Parathyroid adenoma (tissue), 2 donors: Measurements from ENCODE around the gene CFAP45.

ENCODE experiments used
- H2AFZ ChIP-seq: fragments of 300-600 bp; sonication (generic); one replicate; pipeline ENCODE4 v1.7.0; 2017; ENCODE audit warnings: antibody characterized with exemption, mild to moderate bottlenecking
- H3K27ac ChIP-seq: fragments of 300-600 bp; sonication (generic); one replicate; pipeline ENCODE4 v1.7.0; 2017
- H3K27me3 ChIP-seq: fragments of 300-600 bp; sonication (generic); one replicate; pipeline ENCODE4 v1.7.0; 2017; ENCODE audit warnings: low read length; ENCODE audit not compliant: control insufficient read depth, insufficient read depth
- H3K36me3 ChIP-seq: fragments of 300-600 bp; sonication (generic); one replicate; pipeline ENCODE4 v1.7.0; 2017; ENCODE audit warnings: low read length; ENCODE audit not compliant: control insufficient read depth, insufficient read depth
- H3K4me1 ChIP-seq: fragments of 300-600 bp; sonication (generic); one replicate; pipeline ENCODE4 v1.7.0; 2017; ENCODE audit warnings: control low read depth
- H3K4me2 ChIP-seq: fragments of 300-600 bp; sonication (generic); one replicate; pipeline ENCODE4 v1.7.0; 2017; ENCODE audit warnings: low read length
- H3K4me3 ChIP-seq: fragments of 300-600 bp; sonication (generic); one replicate; pipeline ENCODE4 v1.7.0; 2017; ENCODE audit warnings: low read depth, low read length
- H3K79me2 ChIP-seq: fragments of 300-600 bp; sonication (generic); one replicate; pipeline ENCODE4 v1.7.0; 2017; ENCODE audit warnings: control low read depth
- H3K9ac ChIP-seq: fragments of 300-600 bp; sonication (generic); one replicate; pipeline ENCODE4 v1.7.0; 2017; ENCODE audit warnings: mild to moderate bottlenecking
- H3K9me3 ChIP-seq: fragments of 300-600 bp; sonication (generic); one replicate; pipeline ENCODE4 v1.7.0; 2017; ENCODE audit warnings: low read length; ENCODE audit not compliant: control insufficient read depth
- CTCF ChIP-seq: fragments of 300-600 bp; sonication (generic); IDR thresholded peaks from one replicate; pipeline ENCODE4 v1.7.0; 2017; ENCODE audit warnings: antibody characterized with exemption, mild to moderate bottlenecking
- donor health status: primary hyperparathyroidism.

CFAP45 gene

GRCh38 chr1:159826441-159827101, 73.4 kb downstream of the CFAP45 start, which contains the start of gene SLAMF8:
SLAMF8 (plus strand) TSS chr1:159826873; CDS start chr1:159826899, 26 bp downstream.
- Histone ChIP-seq H3K9me3 (no peaks in the 10 kb centered on the region), H3K27ac (no peak within 1 kb of the TSS), H3K79me2 (no peaks in the 10 kb centered on the region), H3K4me3 (no peak within 1 kb of the TSS), H2AFZ (no peak within 1 kb of the TSS), H3K9ac (no peak within 1 kb of the TSS), H3K36me3 (no peaks in the 10 kb centered on the region), H3K27me3 (no peaks in the 10 kb centered on the region), H3K4me1 (peaks cover 15% of the 10 kb centered on the region), H3K4me2 (no peak within 1 kb of the TSS)
- no peak for TF ChIP-seq CTCF

GRCh38 chr1:159825564-159825963, 74.4 kb downstream of the CFAP45 start:
- TF ChIP-seq CTCF = no peak
- Histone ChIP-seq H3K79me2 (no peaks in the 10 kb centered on the region), H3K27me3 (no peaks in the 10 kb centered on the region), H2AFZ (no peak overlapping the region), H3K27ac (no peak overlapping the region), H3K9me3 (no peaks in the 10 kb centered on the region), H3K4me1 (peaks cover 15% of the 10 kb centered on the region), H3K9ac (no peak overlapping the region), H3K36me3 (no peaks in the 10 kb centered on the region), H3K4me3 (no peak overlapping the region), H3K4me2 (no peak overlapping the region)

DNA sequence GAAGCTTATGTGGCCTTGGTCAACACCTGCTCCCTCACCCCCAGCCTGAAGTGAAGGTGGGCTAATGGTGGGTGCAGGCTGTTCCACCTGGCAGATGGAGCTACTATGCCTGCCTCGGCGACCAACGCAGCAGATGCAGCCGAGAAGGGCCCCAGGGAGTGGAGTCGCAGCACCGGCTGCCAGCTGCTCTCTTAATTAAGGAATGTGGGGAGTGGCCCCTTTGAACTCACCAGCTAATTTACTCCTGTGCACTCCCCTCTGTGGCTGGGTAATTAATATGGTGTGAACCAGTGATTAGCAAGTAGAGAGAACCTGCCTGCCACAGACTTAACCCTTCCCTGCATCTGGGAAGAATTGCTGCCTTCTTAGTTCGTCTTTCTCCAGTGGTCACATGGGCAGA, 76.6 kb downstream of the CFAP45 start:
- TF ChIP-seq CTCF = no peak
- no peak overlapping the region for H3K27ac ChIP-seq
- H3K27me3 ChIP-seq = no peaks in the 10 kb centered on the region
- H2AFZ ChIP-seq = no peak overlapping the region
- no peak overlapping the region for H3K9ac ChIP-seq
- no peak overlapping the region for H3K4me3 ChIP-seq
- H3K36me3 ChIP-seq = no peaks in the 10 kb centered on the region
- peaks cover 6% of the 10 kb centered on the region for H3K4me1 ChIP-seq
- H3K4me2 ChIP-seq = no peak overlapping the region
- no peaks in the 10 kb centered on the region for H3K79me2 ChIP-seq
- H3K9me3 ChIP-seq = no peaks in the 10 kb centered on the region
